Effector CD8-positive, alpha-beta T cell (primary cell): Measurements from ENCODE around the gene MADD.
A peak's percentile ranks its signal among the peaks of the same experiment; 100 is the strongest.

Experiments
- DNase-seq: peaks from one replicate; lab custom pipeline; 2025; lab: John Stamatoyannopoulos, UW
- total RNA-seq, 4 experiments: gene quantifications; one replicate each; lab custom pipeline; 2026; lab: John Stamatoyannopoulos, UW

MADD gene
- 186 to 274 (median 236) reads per million in 4 experiments for total RNA-seq

DNA sequence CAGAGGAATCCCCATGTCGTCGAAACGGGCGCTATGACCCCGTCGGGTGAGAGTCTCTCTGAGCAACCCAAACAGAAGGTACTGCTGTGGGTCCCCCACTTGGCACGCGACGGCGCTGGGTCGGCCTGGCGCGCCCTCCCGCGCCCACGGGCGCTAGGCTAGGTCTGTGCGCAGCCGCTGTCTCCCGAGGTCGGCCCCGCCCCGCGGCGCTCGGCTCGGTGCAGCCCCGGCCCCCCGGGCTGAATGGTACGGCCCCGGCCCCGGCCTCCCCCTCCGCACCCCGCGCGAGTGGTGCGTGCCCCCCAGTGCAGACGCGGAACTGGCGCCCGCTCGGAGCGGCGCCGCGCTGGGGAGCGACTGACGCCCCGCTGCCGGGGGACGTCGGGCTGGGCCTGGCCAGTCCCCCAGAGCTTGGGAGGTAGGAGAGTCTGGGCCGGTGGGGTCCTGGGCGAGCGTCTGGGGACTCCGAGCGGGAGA, at the start of gene MADD:
MADD (plus strand) TSS at position 305 of the 477 bp plus-strand sequence.
- DNase-seq, result peak; percentile 83

DNA sequence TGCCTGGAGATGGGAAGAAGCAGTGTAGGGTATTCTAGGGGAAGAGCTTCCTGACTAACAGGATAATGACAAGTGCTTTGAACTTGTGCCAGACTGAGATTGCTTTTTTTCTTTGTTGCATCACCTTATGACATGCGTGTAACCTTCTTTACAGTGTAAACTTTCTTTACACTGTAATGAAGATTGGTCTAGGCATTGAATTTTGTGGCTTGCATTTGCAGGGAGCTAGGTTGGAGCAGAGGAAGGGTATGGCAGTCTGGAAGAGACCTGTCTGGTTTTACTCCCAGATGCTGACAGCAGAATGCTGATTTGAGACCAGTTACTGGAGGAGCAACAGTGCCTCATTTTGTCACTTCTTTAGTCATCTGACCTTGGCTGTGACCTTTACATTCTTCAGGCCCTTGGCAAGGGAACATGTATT, 49.5 kb upstream of the MADD start:
- DNase-seq, result no peak

DNA sequence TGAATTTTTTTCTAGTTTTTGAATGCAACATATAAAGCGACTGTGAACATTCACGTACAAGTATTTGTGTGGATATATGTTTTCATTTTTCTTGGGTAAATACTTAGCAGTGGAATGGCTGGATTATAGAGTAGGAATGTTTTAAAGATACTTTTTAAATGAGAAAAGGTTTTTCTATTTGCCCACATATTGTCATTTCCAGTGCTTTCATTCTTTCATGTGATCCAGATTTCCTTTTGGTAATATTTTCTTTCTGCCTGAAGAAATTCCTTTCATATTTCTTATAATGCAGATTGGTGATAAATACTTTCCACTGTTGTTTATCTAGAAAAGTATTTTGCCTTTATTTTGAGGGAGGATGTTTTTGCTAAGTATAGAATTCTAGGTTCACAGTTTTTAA, 47.2 kb upstream of the MADD start:
- DNase-seq, result no peak

DNA sequence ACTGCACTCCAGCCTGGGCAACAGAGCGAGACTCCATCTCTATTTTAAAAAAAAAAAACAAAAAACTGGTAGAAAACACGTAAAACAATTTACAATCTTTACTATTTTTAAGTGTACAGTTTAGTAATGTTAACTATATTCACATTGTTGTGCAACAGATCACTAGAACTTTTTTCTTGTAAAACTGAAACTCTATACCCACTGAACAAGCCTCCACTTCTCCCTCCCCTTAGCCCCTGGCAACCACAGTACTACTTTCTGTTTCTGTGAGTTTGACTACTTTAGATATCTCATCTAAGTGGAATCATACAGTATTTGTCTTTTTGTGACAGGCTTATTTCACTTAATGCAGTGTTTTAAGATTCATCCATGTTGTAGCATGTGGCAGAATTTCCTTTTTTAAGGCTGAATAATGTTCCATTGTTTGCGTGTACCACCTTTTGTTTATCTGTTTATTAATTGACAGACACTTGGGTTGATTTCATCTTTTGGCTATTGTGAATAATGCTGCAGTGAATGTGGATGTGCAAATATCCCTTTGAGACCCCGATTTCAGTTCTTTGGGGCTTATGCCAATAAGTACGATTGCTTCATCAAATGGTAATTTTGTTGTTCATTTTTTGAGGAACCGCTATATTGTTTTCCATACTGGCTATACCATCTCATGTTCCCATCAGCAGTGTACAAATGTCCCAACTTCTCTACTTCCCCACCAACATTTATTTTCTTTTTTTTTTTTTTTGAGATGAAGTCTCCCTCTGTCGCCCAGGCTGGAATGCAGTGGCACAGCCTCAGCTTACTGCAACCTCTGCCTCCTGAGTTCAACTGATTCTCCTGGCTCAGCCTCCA, 44.2 kb upstream of the MADD start:
- DNase-seq, result no peak

DNA sequence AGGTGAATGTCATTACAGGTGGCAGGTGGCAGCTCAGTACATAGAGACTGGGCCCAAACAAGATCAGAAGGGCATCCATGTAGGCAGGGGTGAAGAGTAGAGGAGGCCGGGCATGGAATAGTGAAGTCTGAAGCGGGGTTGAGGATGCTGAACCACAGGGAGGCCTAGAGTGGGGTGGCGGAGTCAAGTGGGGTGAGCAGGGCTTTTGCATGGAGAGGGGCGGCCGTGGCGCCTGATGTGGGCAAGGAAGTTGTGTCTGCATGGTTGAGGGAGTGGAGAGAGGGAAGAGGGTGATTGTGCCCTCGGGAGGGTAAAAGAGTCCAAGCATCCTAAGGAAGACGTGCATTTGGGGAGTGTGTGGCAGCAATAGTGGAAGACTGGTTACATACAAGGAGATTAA, 40.8 kb upstream of the MADD start:
- DNase-seq, result no peak

DNA sequence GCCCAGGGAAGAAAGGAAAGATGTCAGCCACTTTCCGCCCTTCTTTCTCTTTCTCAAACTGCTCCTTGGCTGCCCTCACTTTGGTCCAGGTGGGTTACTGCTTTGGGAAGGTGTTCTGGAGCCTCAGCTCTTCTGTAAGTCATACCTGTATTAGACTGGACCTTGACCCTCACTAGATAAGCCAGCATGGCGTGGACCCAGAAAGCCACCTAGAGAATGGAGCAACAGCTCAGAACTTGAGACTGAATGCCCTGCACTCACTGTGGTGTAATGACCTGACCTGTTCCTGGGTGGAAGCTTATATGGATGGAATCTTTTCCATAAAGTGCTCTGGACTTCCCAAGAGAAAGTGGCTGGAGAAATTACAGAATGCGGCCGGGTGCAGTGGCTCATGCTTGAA, 36.9 kb upstream of the MADD start:
- DNase-seq, result no peak

DNA sequence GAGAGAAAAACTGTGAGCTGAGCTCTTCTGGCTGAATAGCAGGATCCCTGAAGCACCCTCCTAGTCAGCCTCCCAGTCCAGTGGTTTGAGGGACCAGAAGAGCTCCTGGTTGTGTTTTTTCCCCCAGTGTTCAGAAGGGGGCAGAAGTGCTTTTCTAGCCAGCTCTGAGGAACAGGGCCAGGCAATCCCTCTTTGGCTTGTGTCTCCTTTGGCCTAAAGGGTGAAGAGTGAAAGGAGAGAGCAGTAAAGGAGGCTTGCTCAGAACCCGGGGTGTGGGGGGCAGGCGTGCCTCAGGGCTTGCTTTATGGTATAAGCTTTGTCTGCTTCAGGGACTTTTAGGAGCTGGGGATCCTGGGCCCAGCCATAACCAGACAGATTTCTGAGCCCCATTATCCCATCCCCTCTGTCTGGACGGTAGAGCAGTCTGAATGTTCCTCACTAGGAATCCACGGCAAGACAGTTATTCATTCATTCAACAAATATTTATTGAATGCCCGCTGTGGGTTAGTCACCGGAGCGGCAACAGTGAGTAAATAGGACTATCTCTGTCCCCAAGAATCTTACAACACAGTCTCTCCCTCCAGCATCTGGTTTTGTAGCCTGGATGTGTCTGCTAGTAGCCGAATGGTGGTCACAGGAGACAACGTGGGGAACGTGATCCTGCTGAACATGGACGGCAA, 35.8 kb upstream of the MADD start:
- no peak for DNase-seq

DNA sequence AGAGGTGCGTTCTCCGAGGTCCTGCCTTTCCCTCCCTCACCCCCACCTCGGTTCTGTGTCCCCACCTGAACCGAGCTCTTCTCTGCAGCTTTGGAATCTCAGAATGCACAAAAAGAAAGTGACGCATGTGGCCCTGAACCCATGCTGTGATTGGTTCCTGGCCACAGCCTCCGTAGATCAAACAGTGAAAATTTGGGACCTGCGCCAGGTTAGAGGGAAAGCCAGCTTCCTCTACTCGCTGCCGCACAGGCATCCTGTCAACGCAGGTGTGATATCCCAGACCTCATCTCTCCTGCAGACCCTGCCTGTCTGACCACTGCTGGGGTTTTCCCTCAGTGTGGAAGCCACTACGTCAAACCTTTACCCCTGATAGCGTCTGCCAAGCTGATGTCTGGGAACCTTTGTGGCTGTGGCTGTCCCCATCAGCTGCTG, 35.2 kb upstream of the MADD start:
- peak; percentile 58 for DNase-seq

DNA sequence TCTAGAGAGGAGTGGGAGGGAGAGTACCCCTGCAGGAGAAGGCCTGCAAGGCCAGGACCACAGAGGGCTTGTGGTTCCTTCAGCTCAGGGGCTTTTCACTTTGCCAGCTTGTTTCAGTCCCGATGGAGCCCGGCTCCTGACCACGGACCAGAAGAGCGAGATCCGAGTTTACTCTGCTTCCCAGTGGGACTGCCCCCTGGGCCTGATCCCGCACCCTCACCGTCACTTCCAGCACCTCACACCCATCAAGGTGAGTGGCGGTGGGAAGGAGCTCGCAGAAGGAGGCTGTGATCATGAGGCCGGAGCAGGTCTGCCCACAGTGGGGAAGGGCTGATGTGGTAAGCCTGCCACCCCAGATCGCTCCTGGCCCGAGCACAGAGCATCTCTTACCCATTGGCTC, 34.8 kb upstream of the MADD start:
- DNase-seq, result no peak

DNA sequence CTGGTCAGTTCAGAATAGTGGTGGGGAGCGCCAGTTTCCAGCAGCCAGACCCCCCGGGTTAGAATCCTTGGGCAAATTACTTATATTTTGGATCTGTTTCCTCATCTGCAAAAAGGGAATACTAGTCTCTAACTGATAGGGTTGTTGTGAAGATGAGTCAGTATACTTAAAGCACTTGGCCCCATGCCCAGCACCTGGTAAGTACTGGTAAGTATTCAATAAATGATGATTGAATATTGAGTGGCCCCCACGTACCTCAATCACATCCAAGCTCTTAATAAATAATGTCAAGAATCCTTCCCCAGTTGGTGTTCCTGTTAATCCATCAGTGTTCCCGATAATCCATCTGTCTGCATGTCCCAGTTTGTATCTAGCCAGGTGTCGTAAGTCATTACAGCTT, 33.5 kb upstream of the MADD start:
- DNase-seq, result no peak

DNA sequence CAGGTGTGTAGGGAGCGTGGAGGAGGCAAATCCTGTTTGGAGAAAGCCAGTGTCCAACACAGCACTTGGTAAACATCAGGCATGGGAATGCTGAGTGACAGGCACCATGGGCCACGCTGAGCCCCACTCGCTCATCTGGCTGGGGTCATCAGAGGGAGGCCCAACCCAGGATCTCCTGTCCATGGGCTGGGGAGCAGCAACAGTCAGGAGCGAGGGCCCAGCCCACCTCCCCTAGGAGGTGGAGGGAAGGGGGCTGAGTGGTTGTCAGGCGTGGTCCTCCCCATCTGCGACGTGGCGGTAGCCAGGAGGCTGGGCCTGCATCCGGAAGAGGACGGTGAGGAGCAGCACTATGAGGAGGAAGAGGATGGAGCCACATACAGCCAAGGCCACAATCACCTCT, 30.1 kb upstream of the MADD start:
- no peak for DNase-seq

DNA sequence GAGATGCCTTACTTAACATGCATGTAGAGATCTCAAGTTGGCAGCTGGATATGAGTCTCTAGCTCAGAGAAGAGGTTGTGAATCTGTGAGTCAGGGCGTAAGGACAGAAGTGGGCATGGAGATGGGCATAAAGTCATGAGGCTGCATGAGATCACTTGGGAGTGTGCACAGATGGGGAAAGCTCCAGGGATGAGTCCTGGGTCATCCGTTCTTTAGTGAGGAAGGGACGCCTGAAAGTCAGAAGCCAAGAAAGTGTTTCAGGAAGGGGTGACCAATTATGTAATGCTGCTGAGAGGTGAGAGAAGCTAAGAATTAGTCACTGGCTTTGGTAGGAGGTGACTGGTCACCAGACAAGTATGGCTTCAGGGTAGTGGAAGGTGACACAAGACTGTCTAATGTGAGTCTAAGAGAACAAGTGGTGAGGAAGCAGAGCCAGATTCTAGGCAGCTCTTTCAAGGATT, 28.1 kb upstream of the MADD start:
- no peak for DNase-seq

DNA sequence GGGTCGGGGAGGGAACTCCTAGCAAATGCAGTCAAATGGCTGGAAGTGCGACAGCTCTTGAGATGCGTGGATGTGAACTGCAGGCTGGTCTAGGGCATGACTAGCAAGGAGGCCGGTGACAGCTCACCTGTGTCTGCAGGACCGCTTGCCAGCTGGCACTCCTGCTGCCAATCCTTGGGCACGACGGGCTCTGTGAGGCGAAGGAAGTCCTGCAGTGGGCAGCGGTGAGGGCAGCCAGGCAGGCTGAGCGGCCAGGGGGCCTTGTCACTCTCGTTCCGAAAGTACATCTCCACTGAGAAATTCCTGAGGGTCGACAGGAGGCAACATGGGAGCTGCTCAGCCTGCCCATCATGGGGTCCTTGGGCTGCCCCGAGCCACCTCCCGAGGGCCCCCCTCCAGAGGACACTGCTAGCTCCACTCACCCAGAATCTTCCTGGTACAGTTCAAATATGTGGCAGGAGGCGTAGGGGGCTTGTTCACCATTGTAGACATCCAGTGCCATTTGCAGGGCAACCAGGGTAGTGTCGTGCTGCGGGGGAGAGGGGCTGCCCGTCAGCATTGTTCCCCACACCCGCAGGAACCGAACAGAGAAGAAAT, 27.2 kb upstream of the MADD start:
- DNase-seq, result no peak

DNA sequence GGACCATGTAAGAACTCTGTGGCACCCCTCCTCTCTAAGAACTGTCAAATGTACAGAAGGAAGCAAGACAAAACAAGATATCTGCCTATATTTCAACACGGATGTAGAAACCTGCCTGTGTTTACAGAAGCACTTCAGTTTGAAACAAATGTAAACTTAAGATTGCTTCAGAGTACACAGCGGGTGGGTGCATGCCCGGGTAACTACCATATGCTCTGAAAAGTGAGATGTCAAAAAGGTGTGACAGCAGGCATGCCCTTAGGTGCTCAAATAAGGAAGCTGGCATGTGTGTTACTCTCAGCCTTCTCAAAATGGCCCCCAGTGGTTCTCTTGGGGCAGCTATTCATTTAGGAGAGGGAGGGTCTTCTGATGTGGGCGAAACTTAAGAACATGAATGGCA, 26.5 kb upstream of the MADD start:
- no peak for DNase-seq

DNA sequence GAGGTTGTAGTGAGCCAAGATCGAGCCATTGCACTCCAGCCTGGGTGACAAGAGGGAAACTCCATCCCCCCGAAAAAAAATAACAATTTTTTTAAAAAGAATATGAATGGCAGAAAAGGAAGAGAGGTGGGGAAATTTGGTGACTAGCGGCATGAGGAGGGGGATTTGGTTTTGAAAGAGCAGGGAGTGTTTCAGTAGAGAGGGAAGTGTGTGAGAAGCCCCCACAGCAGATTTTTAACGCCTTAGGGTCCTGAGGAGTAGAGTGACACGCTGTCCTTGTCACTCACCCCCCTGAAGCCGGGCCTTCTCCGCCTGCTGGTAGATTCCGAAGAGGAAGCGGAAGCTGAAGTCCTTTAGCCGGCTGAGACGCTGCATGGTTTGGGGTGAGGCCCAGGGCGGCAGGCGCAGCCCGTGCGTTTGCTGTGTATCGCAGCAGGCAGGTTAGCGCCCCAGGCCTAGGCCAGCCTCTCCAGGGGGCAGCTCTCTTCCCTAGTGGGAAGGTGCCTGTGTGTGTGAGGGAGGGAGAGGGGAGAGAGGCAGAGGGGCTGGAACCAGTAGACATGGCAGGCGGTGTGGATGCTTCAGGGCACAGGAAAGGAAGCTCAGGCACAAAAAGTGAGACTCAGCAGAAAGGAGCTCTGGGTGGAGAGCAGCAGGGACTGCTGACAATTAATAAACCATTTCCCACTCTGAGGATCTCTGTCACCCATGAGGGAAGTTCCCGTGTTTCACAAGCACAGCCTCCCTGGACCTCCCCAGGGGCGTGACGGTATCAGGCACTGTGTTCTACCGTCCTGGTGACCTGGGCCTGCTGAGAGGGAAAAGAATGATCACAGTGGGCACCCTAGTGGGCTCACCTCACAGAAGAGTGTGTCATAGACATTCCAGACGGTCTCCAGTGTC, 25.2 kb upstream of the MADD start:
- no peak for DNase-seq

DNA sequence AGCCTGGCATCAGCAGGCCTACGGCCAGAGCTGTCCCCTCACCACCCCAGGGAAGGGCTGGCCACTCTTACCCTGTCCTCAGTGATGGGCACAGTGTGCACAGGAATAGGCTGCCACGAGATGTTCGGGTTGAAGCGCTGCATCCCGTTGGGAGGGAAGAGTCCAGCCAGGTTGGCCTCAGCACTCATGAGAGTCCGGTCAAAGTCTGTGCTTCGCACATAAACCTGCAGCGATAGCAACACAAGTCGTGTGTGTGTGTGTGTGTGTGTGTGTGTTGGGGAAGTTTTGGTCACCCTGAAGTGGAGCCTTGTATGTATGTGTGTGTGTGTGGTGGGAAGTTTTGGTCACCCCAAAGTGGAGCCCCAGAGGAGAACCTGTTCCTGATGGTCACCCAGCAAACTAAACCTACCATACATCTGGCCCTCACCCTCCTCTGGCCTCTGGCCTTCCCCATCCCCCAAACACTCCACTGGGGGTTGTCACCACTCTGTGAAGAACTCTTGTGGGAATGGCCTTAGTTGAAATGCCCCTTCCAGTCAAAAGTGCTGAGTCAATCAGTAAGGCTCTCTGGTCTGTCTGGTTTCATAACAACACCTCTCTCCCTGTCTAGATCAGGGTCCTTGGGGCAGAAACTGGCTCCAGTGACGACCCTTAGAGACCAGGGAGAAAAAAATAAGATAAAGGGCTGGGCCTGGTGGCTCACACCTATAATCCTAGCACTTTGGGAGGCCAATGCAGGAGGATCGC, 24.1 kb upstream of the MADD start:
- no peak for DNase-seq

DNA sequence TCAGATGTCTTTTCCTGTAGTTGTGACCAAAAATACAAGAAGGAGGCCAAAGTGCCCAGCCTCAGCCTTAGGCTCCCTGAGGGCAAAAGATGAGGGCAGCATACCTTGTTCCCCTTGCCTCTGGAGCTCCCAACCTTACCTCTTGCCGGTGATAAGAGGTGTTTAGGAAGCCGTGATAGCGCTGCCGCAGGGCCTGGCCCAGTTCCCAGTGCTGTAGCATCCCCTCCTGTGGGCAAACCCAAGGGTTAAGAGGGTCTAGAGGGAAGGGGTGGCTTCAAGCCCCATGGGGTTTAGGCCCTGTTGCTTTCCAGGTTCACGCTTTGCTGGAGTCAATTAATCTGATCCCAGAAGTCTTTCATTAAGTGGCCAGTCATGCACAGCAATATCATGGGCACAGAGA, 22.4 kb upstream of the MADD start:
- no peak for DNase-seq

DNA sequence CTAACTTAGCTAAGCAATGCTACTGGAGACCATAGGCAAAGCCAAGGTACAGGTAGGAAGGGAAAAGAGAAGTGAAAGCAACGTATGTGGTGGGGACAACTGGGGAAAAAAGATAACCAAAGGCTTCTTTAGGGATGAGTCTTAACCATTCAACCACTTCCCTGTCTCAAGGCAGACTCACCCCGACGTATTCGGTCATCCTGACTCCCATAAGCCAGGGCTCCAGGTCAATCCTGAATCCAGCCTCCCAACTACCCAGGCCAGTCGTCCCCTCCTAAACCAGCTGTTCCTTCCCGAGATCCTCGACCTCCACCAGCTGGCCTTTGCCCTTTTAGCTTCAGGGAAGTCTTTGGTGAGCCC, 21.6 kb upstream of the MADD start:
- DNase-seq, result no peak

DNA sequence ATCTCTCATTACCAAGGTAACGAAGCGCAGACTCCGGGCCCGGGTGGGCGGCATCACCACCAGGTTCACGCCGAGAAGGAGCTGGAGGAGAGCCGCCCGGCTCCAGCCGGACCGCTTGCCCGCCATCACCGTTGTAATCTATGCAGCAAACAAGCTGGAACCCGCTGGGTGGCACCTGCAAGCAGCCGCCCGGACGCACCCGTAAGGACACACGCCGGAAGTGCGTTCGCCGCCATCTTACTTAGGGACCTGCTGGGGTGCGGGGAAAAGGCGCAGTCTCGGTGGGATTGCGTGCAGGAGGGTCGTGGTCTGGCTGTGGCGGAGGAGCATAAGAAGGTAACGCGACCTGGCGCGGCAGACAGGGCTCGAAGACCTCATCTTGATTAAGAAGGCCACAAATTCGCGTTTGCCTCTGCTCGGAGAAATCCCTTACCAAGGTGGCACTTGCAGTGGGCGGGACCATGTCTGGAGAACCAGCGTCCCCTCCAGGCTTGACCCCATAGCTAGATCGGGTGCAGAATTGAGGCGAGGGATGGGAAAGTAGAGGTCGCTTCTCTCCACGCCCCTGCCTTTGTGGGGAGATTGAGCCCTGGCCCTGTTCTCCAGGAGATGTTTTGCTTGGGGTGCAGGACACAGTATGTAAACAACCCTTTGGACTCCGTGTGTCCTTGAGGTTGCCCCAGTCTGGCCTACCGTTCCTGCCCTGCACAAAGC, 21.1 kb upstream of the MADD start, which contains the start of gene ACP2:
ACP2 (minus strand) TSS at position 151 of the 714 bp plus-strand sequence; CDS start at position 126, 25 bp downstream.
- peak; percentile 66 for DNase-seq

DNA sequence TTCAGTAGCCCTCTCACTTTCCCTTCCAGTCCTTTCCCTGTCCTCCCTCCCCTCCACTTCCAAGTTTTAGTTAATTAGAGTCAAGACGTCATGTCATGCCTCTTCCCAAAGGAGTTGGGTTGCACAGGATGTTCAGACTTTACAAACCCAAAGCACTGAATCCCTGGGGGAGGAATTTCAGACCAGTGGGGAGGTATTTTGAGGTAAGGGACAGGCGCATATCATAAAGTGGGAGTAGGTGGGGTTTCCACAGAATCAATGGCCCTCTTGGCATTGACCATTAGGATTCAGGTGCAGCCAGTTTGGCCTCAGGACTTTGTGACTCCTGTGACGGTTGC, 20.6 kb upstream of the MADD start:
- no peak for DNase-seq
